ENCODE data around the gene SAMD9. TPM values are rescaled to one million over a fixed set of nuclear protein-coding genes. Genes with fewer than 3 reads are reported as not detected.
"Not testable (repeated sequence)": the region's sequence is repeated elsewhere in the genome, so short reads cannot be mapped to it uniquely, and the experiment has no call there.

SAMD9 gene
- total RNA-seq, 1 donor from 2014 or later: not detected

- H3K9me3 Mint-ChIP-seq: no peaks in the 10 kb centered on the region
- no peaks in the 10 kb centered on the region for H3K36me3 Mint-ChIP-seq
- no peak overlapping the region for H3K4me3 Mint-ChIP-seq
- H3K36me3 ChIP-seq: no peaks in the 10 kb centered on the region
- no peak overlapping the region for H3K4me3 ChIP-seq
- H4K20me1 ChIP-seq (ENCODE audit: low read depth): no peaks in the 10 kb centered on the region
- no peaks in the 10 kb centered on the region for H3K79me2 ChIP-seq (ENCODE audit: low read depth)
- H3K4me2 ChIP-seq: no peak overlapping the region
- TF ChIP-seq CTCF (IDR thresholded peaks at IDR 0.05) (no peak), EZH2 (IDR thresholded peaks at IDR 0.05) (no peak), EZH2phosphoT487 (IDR thresholded peaks at IDR 0.05) (no peak)
- no peaks in the 10 kb centered on the region for H3K27me3 Mint-ChIP-seq (ENCODE audit: insufficient read depth, low read depth)
- H3K4me1 Mint-ChIP-seq: no peaks in the 10 kb centered on the region
- H3K9me3 ChIP-seq (ENCODE audit: low read depth): no peaks in the 10 kb centered on the region
- H3K4me1 ChIP-seq: no peaks in the 10 kb centered on the region
- H3F3A ChIP-seq (ENCODE audit: low read depth): no peaks in the 10 kb centered on the region
- peaks cover 18% of the 10 kb centered on the region for H3K27me3 ChIP-seq
- no peak for DNase-seq (ENCODE audit: low spot score)
- H2AFZ ChIP-seq (replicated peaks): no peak overlapping the region
- H3K9ac ChIP-seq: no peak overlapping the region
- H3K27ac Mint-ChIP-seq: no peak overlapping the region
- H3K27ac ChIP-seq: no peak overlapping the region
These were observed 20.8 kb upstream of the SAMD9 start for GRCh38 chr7:93138576-93138975.

GRCh38 chr7:93133005-93133404, 15.2 kb upstream of the SAMD9 start:
- no peaks in the 10 kb centered on the region for H3K79me2 ChIP-seq (ENCODE audit: low read depth)
- no peak overlapping the region for H3K4me3 ChIP-seq
- Mint-ChIP-seq H3K27ac (no peak overlapping the region), H3K36me3 (no peaks in the 10 kb centered on the region), H3K27me3 (ENCODE audit: insufficient read depth, low read depth) (no peaks in the 10 kb centered on the region), H3K9me3 (peaks cover 4% of the 10 kb centered on the region), H3K4me1 (no peaks in the 10 kb centered on the region), H3K4me3 (no peak overlapping the region)
- TF ChIP-seq EZH2 (IDR thresholded peaks at IDR 0.05): no peak
- TF ChIP-seq EZH2phosphoT487 (IDR thresholded peaks at IDR 0.05): no peak
- TF ChIP-seq CTCF (IDR thresholded peaks at IDR 0.05): no peak
- H3K9me3 ChIP-seq (ENCODE audit: low read depth): no peaks in the 10 kb centered on the region
- no peak for DNase-seq (ENCODE audit: low spot score)
- H3K27me3 ChIP-seq: peaks cover 45% of the 10 kb centered on the region
- no peak overlapping the region for H2AFZ ChIP-seq (replicated peaks)
- H4K20me1 ChIP-seq (ENCODE audit: low read depth): no peaks in the 10 kb centered on the region
- H3K27ac ChIP-seq: no peak overlapping the region
- H3K9ac ChIP-seq: no peak overlapping the region
- H3K36me3 ChIP-seq: no peaks in the 10 kb centered on the region
- no peak overlapping the region for H3K4me2 ChIP-seq
- H3F3A ChIP-seq (ENCODE audit: low read depth): no peaks in the 10 kb centered on the region
- no peaks in the 10 kb centered on the region for H3K4me1 ChIP-seq

GRCh38 chr7:93132216-93132615, 14.4 kb upstream of the SAMD9 start:
- Histone ChIP-seq H3K9ac (no peak overlapping the region), H3K4me2 (no peak overlapping the region), H3K4me3 (no peak overlapping the region), H3K9me3 (ENCODE audit: low read depth) (peaks cover 3% of the 10 kb centered on the region), H3K79me2 (ENCODE audit: low read depth) (no peaks in the 10 kb centered on the region), H4K20me1 (ENCODE audit: low read depth) (no peaks in the 10 kb centered on the region), H3K27me3 (peaks cover 45% of the 10 kb centered on the region), H3F3A (ENCODE audit: low read depth) (no peaks in the 10 kb centered on the region), H3K27ac (no peak overlapping the region), H3K4me1 (no peaks in the 10 kb centered on the region), H3K36me3 (no peaks in the 10 kb centered on the region), H2AFZ (replicated peaks) (no peak overlapping the region)
- H3K9me3 Mint-ChIP-seq: peaks cover 4% of the 10 kb centered on the region
- no peaks in the 10 kb centered on the region for H3K27me3 Mint-ChIP-seq (ENCODE audit: insufficient read depth, low read depth)
- no peak overlapping the region for H3K27ac Mint-ChIP-seq
- no peak for DNase-seq (ENCODE audit: low spot score)
- no peaks in the 10 kb centered on the region for H3K36me3 Mint-ChIP-seq
- no peaks in the 10 kb centered on the region for H3K4me1 Mint-ChIP-seq
- TF ChIP-seq CTCF (IDR thresholded peaks at IDR 0.05) (no peak), EZH2phosphoT487 (IDR thresholded peaks at IDR 0.05) (no peak), EZH2 (IDR thresholded peaks at IDR 0.05) (no peak)
- no peak overlapping the region for H3K4me3 Mint-ChIP-seq

- not testable (repeated sequence) for H3K9ac ChIP-seq; H3K4me2 ChIP-seq; H3K27ac Mint-ChIP-seq; H4K20me1 ChIP-seq (ENCODE audit: low read depth); H3K27ac ChIP-seq; H3K4me3 Mint-ChIP-seq; H3F3A ChIP-seq (ENCODE audit: low read depth); H3K4me1 ChIP-seq; H3K79me2 ChIP-seq (ENCODE audit: low read depth); H3K4me3 ChIP-seq; H3K36me3 Mint-ChIP-seq; H3K4me1 Mint-ChIP-seq; H3K9me3 Mint-ChIP-seq; H3K36me3 ChIP-seq; H2AFZ ChIP-seq (replicated peaks); H3K9me3 ChIP-seq (ENCODE audit: low read depth); DNase-seq (ENCODE audit: low spot score); H3K27me3 Mint-ChIP-seq (ENCODE audit: insufficient read depth, low read depth)
- H3K27me3 ChIP-seq: peaks cover 12% of the 10 kb centered on the region
These were observed 9.2 kb upstream of the SAMD9 start for GRCh38 chr7:93126954-93127353.

- not testable (repeated sequence) for H3K36me3 Mint-ChIP-seq; H3K4me3 Mint-ChIP-seq; H3K27me3 Mint-ChIP-seq (ENCODE audit: insufficient read depth, low read depth); H3K36me3 ChIP-seq; H3K4me1 ChIP-seq; H3K79me2 ChIP-seq (ENCODE audit: low read depth); H3F3A ChIP-seq (ENCODE audit: low read depth); H4K20me1 ChIP-seq (ENCODE audit: low read depth); H3K27ac ChIP-seq; H3K4me1 Mint-ChIP-seq; H3K27me3 ChIP-seq; H3K27ac Mint-ChIP-seq; H3K9me3 ChIP-seq (ENCODE audit: low read depth); H2AFZ ChIP-seq (replicated peaks); H3K4me3 ChIP-seq; H3K9ac ChIP-seq; DNase-seq (ENCODE audit: low spot score); H3K4me2 ChIP-seq
- H3K9me3 Mint-ChIP-seq: peaks cover 13% of the 10 kb centered on the region
These were observed 5.8 kb upstream of the SAMD9 start for GRCh38 chr7:93123532-93123931.
